GM12878 (cell line): Measurements from ENCODE around the gene HMCN2. TPM values are rescaled to one million over a fixed set of nuclear protein-coding genes. Genes with fewer than 3 reads are reported as not detected.

Experiments used
- ATAC-seq: fragments of 200-7000 bp; cut with Tn5 transposase; 3 replicates; pipeline ENCODE4 v1.9.1; 2020; ENCODE audit warnings: mild to moderate bottlenecking, moderate library complexity
- BruUV-seq: library from RNA; stranded (reverse); fragments of 400-500 nt; replicated peaks from 2 replicates; lab custom pipeline; 2021; lab: Mats Ljungman, UMichigan
- CTCF ChIA-PET: fragments of 300-600 bp; sonication (Branson Sonifier 250); formaldehyde crosslinking; extraction: SDS; loops from one replicate; lab custom pipeline; 2021; ENCODE audit warnings: inconsistent platforms; lab: Yijun Ruan, JAX
- POLR2A ChIA-PET: fragments of 350-600 bp; formaldehyde crosslinking; extraction: SDS; loops from one replicate; lab custom pipeline; 2021; ENCODE audit warnings: inconsistent platforms; lab: Charles Lee
- RAD21 ChIA-PET: fragments of 300-600 bp; sonication (Branson Sonifier 250); formaldehyde crosslinking; loops from one replicate; lab custom pipeline; 2023; ENCODE audit warnings: antibody characterized with exemption; ENCODE audit not compliant: unreplicated experiment; lab: Charles Lee
- SMC1A ChIA-PET: fragments of 300-600 bp; sonication (Branson Sonifier 250); formaldehyde crosslinking; loops from one replicate; lab custom pipeline; 2023; ENCODE audit not compliant: unreplicated experiment, uncharacterized antibody; lab: Charles Lee
- DNase-seq: peaks from one replicate; pipeline ENCODE4 v3.0.0-alpha.2; 2011; ENCODE audit warnings: low read depth, low spot score
- FAIRE-seq: peaks from 3 replicates; lab custom pipeline; 2011; peaks lifted over from hg19 to GRCh38; lab: Jason Lieb, UNC
- H2AFZ ChIP-seq: 2 replicates; pipeline ENCODE4 v1.6.0; 2011; ENCODE audit warnings: low read depth, low read length, control low read depth; ENCODE audit not compliant: control insufficient read depth
- H3K27ac ChIP-seq: 2 replicates; pipeline ENCODE4 v1.5.1; 2011; ENCODE audit warnings: control low read depth; ENCODE audit not compliant: control insufficient read depth, insufficient read depth
- H3K27me3 ChIP-seq, 2 experiments: replicated peaks in 1 of 2; 2 replicates each; pipeline versions ENCODE4 v1.6.0 to v1.6.1; 2011; ENCODE audit warnings: low read length in 1 of 2; ENCODE audit not compliant: control insufficient read depth in 2 of 2, insufficient read depth in 2 of 2
- H3K36me3 ChIP-seq, 2 experiments: 2 replicates each; pipeline ENCODE4 v1.5.1; 2011; ENCODE audit warnings: low read length in 1 of 2; ENCODE audit not compliant: control insufficient read depth in 2 of 2, insufficient read depth in 2 of 2
- H3K4me1 ChIP-seq: 2 replicates; pipeline ENCODE4 v1.6.1; 2011; ENCODE audit warnings: mild to moderate bottlenecking, low read length, moderate library complexity, mixed read lengths; ENCODE audit not compliant: control insufficient read depth, insufficient read depth
- H3K4me2 ChIP-seq: 2 replicates; pipeline ENCODE4 v1.6.0; 2011; ENCODE audit warnings: control low read depth; ENCODE audit not compliant: control insufficient read depth, insufficient read depth
- H3K4me3 ChIP-seq: fragments of 200-600 bp; sonication (generic); 2 replicates; pipeline ENCODE4 v1.5.1; 2016
- H3K79me2 ChIP-seq: 2 replicates; pipeline ENCODE4 v1.6.0; 2011; ENCODE audit warnings: low read length; ENCODE audit not compliant: control insufficient read depth, insufficient read depth
- H3K9ac ChIP-seq: 2 replicates; pipeline ENCODE4 v1.8.0; 2011; ENCODE audit warnings: low read length, control low read depth, mixed read lengths; ENCODE audit not compliant: control insufficient read depth, insufficient read depth
- H3K9me3 ChIP-seq: replicated peaks from 3 replicates; pipeline ENCODE4 v1.5.1; 2011; ENCODE audit warnings: mild to moderate bottlenecking, low read length; ENCODE audit not compliant: control insufficient read depth, insufficient read depth
- H4K20me1 ChIP-seq: 2 replicates; pipeline ENCODE4 v1.6.0; 2011; ENCODE audit not compliant: control insufficient read depth, insufficient read depth
- REST ChIP-seq: IDR thresholded peaks from 2 replicates; pipeline ENCODE4 v1.6.1; 2012; ENCODE audit warnings: mild to moderate bottlenecking, low read depth, low read length
- SMC3 ChIP-seq: IDR thresholded peaks from 2 replicates; pipeline ENCODE4 v1.6.1; 2011; ENCODE audit warnings: low read length, improper control_type of control experiment, borderline replicate concordance
- WGBS: methylation state at CpG from one replicate; pipeline ENCODE4 v1.1.6; 2016; ENCODE audit warnings: low lambda C conversion rate; ENCODE audit not compliant: insufficient replicate concordance, insufficient coverage; ENCODE audit errors: missing lambda C conversion rate; 5-methylcytosine and 5-hydroxymethylcytosine counted together
- in situ Hi-C: fragments of 300-500 bp; cut with MboI; formaldehyde crosslinking; loops from 9 replicates; pipeline ENCODE4 v1.14.3; 2018; ENCODE audit warnings: mixed read lengths
- intact Hi-C: fragments of 100-400 bp; cut with micrococcal nuclease; formaldehyde crosslinking; loops from one replicate; pipeline ENCODE4 v1.14.2; 2022; ENCODE audit not compliant: unreplicated experiment
- polyA plus RNA-seq, 11 experiments: library from polyadenylated mRNA; depleted of rRNA in 4 of 11; unstranded in 6 of 11; stranded (reverse) in 5 of 11; fragments of >200 nt; fragmentation: Nextera tagmentation in 4 of 11; fragmentation: Illumina TruSeq in 1 of 11; extraction: Ambion mirVana in 4 of 11; extraction: Trizol in 1 of 11; gene quantifications; 1 replicate in 1 of 11; 2 replicates in 10 of 11; pipeline versions ENCODE4 v1.2.1 to v1.2.3, GENCODE V29; 2011 to 2016; ENCODE audit warnings: inconsistent platforms in 2 of 11, missing spikeins in 2 of 11, low read depth in 1 of 11
- total RNA-seq, 4 experiments: library from RNA; depleted of rRNA in 3 of 4; stranded (reverse); fragments of >200 nt in 3 of 4; fragmentation: Illumina TruSeq in 1 of 4; extraction: Trizol in 1 of 4; gene quantifications; 2 replicates each; pipeline versions ENCODE4 v1.2.1 to v1.2.3, GENCODE V29; 2013 to 2021

The HMCN2 gene
- total and polyA plus RNA-seq, 10 of the 15 experiments (the other 5 are each of a cell fraction or from before 2014, with no cell fraction given), result 0.04 TPM; not detected in 9

GRCh38 chr9:130226112-130226511, 39.4 kb upstream of the HMCN2 start:
- H3K4me2 ChIP-seq, result no peak overlapping the region
- H3K9ac ChIP-seq, result no peak overlapping the region
- no peak overlapping the region for H3K27ac ChIP-seq
- no peak overlapping the region for H3K4me3 ChIP-seq
- H2AFZ ChIP-seq, result no peak overlapping the region
- no peaks in the 10 kb centered on the region for H3K27me3 ChIP-seq
- DNase-seq (no peak), FAIRE-seq (no peak), ATAC-seq (no peak)
- 42% methylated on average over 12 of the region's 12 CpGs for WGBS
- H3K9me3 ChIP-seq, result no peaks in the 10 kb centered on the region; the same call in 2 of the 3 replicates
- SMC1A ChIA-PET, result no interaction called here
- POLR2A ChIA-PET, result interaction anchor here (0.7 kb wide), 1 partner anchor 111 kb away, joined by 4 read pairs; no protein-coding TSS in a partner anchor
- no TSS peak for BruUV-seq
- no peaks in the 10 kb centered on the region for H4K20me1 ChIP-seq
- no peaks in the 10 kb centered on the region for H3K36me3 ChIP-seq
- in situ Hi-C loops, result no loop called here
- no peaks in the 10 kb centered on the region for H3K79me2 ChIP-seq
- TF ChIP-seq REST, result no peak
- no peaks in the 10 kb centered on the region for H3K4me1 ChIP-seq
- intact Hi-C loops, result no loop called here
- CTCF ChIA-PET, result interaction anchor here (2.4 kb wide), 1 partner anchor 119 kb away, joined by 7 read pairs; no protein-coding TSS in a partner anchor
- RAD21 ChIA-PET, result no interaction called here

- in situ Hi-C loops, result no loop called here
- CTCF ChIA-PET, result interaction anchor here (1.4 kb wide), 1 partner anchor 8 kb away, joined by 4 read pairs; no protein-coding TSS in a partner anchor
Measured at GRCh38 chr9:130227833-130228232, 37.7 kb upstream of the HMCN2 start.

More at GRCh38 chr9:130227833-130228232, 37.7 kb upstream of the HMCN2 start:
- no peaks in the 10 kb centered on the region for H4K20me1 ChIP-seq
- POLR2A ChIA-PET, result no interaction called here
- intact Hi-C loops, result no loop called here
- no peaks in the 10 kb centered on the region for H3K4me1 ChIP-seq
- no peak overlapping the region for H2AFZ ChIP-seq
- no peaks in the 10 kb centered on the region for H3K79me2 ChIP-seq
- SMC1A ChIA-PET, result interaction anchor here (0.5 kb wide), 1 partner anchor 502 kb away, joined by 3 read pairs; no protein-coding TSS in a partner anchor
- H3K27ac ChIP-seq, result no peak overlapping the region
- BruUV-seq, result no TSS peak
- RAD21 ChIA-PET, result no interaction called here
- ATAC-seq (no peak), FAIRE-seq (no peak), DNase-seq (no peak)
- no peak for TF ChIP-seq SMC3
- H3K36me3 ChIP-seq, result no peaks in the 10 kb centered on the region
- H3K27me3 ChIP-seq, result no peaks in the 10 kb centered on the region
- no peaks in the 10 kb centered on the region; the same call in 2 of the 3 replicates for H3K9me3 ChIP-seq
- H3K9ac ChIP-seq, result no peak overlapping the region
- no peak overlapping the region for H3K4me2 ChIP-seq
- WGBS, result 49% methylated on average over 3 of the region's 3 CpGs
- no peak overlapping the region for H3K4me3 ChIP-seq
